Stimulated activated CD4-positive, alpha-beta T cell treated with anti-CD3 and anti-CD28 coated beads, TNF-alpha, amount 100 ng/mL, for 1 hour (primary cell): Measurements from ENCODE around the gene PSMA8.
"Not testable (repeated sequence)": the region's sequence is repeated elsewhere in the genome, so short reads cannot be mapped to it uniquely, and the experiment has no call there.

Source experiments
- DNase-seq, 3 donors: peaks; one replicate each; pipeline ENCODE4 v3.0.0-alpha.2; 2020; ENCODE audit warnings: low read depth in 3 of 3, low spot score in 1 of 3

PSMA8 gene

DNA sequence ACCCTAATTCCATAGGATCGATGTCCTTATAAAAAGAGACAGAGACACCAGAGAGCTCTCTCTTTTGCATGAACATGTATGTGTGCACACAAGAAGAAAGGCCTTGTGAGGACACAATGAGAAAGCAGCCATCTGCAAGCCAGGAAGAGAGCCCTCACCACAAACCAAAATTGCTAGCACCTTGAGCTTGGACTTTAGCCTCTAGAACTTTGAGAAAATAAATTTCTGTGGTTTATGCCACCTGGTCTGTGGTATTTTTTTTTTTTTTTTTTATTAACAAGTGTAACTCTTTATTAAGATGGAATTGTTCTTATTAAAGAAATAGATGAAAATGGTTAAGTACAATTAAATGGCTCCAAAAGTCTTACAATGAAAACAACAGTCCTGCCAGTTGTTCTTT lies 33.9 kb downstream of the PSMA8 start:
- DNase-seq: not testable (repeated sequence)

GRCh38 chr18:26175481-26175880 lies 41.8 kb downstream of the PSMA8 start:
- DNase-seq: no peak

DNA sequence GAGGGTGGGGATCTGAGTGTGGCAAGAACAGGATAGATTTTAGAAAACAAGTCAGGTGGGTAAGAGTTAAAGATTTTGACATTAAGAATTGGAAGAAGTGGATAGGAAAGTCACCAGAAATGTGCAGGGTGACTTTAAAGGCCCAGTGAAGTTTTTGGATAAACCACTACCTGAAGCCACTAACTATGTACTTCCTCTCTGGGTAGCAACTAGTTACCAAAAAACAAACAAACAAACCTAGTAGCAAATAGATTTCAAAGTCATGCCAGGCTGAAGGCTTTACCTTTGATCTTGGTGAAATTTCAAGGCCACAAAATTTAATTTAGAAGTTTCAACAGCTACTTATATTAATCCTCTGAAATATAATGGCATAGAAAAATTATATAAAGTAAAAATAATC lies 42.5 kb downstream of the PSMA8 start:
- no peak for DNase-seq

DNA sequence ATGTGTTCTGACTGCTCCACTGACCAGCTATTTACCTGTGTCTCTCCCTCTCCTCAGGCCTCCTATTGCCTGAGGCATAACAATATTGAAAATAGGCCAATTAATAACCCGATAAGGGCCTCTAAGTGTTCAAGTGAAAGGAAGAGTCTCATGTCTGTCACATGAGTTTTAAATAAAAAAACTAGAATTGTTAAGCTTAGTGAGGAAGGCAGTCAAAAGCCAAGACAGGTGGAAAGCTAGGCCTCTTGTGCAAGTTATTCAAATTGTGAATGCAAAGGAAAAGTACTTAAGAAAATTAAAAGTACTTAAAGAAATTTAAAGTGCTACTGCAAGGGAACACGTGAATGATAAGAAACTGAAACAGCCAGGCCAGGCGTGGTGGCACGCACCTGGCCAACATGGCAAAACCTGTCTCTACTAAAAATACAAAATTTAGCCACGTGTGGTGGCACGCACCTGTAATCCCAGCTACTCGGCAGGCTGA lies 47.7 kb downstream of the PSMA8 start:
- no peak for DNase-seq

GRCh38 chr18:26183395-26184112 lies 49.9 kb downstream of the PSMA8 start:
- no peak for DNase-seq

DNA sequence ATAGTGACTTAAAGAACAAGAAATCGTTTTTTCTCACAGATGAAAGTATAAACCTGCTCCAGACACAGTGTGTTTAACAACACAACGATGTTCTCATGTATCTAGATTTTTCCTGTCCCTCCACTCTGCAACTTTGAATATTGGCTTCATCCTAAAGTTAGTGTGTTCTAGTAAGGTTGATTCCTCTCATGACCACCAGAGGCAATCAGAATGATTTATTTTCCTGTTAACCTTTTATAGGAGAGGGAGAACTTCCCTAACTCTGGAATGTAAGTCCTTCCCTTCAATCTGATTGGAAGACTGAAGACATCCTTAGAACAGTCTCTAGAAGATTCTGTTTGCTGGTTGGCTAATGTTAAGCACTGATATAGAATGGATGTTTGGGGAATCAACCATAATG lies 51.6 kb downstream of the PSMA8 start:
- no peak for DNase-seq

GRCh38 chr18:26190506-26190905 lies 56.8 kb downstream of the PSMA8 start:
- DNase-seq: peak in 1 of 3 donors; percentile 13

DNA sequence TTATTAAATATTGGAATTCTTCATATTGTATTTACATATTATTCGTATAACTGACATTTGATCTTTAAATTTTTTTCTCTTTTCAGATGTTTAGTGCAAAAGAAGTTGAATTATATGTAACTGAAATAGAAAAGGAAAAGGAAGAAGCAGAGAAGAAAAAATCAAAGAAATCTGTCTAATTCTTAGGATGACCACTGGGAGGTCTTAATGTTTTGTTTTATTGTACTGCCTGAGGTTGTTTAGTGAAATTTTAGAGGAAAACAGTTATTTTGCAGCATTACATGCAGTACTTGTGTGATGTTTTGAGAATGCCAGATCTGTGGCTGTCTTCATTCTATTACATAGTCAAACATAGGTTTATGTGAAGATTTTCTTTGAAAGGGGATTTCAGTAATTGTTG lies 58.6 kb downstream of the PSMA8 start:
- DNase-seq: no peak

DNA sequence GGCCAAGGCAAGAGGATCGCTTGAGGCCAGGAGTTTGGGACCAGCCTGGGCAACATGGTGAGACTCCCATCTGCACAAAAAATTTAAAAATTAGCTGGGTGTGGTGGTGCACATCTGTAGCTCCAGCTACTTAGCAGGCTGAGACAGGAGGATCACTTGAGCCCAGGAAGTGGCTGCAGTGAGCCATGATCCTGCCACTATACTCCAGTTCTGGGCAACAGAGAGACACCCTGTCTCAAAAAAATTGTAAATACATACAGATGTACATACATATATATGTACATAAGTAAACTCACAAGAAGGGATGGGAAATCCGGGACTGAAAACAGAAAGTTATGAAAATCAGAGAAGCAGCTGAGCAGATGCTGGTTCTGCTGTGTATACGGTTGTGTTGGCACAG lies 62.9 kb downstream of the PSMA8 start:
- no peak for DNase-seq

DNA sequence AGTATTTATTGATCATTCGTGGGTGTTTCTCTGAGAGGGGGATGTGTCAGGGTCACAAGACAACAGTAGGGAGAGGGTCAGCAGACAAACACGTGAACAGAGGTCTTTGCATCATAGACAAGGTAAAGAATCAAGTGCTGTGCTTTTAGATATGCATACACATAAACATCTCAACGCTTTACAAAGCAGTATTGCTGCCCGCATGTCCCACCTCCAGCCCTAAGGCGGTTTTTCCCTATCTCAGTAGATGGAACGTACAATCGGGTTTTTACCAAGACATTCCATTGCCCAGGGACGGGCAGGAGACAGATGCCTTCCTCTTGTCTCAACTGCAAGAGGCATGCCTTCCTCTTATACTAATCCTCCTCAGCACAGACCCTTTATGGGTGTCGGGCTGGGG lies 68.3 kb downstream of the PSMA8 start:
- DNase-seq: not testable (repeated sequence)

DNA sequence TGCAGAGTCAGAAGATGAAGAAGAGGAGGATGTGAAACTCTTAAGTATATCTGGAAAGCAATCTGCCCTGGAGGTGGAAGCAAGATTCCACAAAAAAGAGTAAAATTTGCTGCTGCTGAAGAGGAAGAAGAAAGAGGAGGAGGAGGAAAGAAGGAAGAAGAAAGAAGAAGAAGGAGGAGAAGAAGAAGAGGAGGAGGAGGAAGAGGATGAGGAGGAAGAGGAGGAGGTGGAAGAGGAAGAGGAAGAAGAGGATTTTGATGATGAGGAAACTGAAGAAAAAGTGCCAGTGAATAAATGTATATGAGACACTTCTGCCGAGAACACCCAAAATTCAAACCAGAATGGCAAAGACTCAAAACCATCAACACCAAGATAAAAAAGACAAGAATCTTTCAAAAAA lies 71.6 kb downstream of the PSMA8 start:
- no peak for DNase-seq

DNA sequence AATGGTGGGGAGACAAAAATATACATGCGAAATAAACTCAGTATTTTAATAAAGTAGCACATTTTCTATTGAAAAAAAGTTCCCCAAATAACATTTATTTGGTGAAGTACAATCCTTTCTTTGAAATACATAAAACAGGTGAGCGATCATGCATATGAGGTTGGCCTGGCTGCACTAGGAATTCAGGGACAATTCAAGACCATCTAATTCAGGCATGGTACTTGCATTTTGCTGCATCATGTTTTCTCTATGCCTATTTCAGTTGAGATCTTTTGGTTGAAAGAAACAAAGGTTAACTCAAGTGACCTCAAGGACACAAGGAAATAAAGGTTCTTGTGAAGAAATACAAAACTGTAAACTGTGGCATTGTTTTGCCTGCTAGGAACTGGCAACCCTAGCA lies 72.8 kb downstream of the PSMA8 start:
- DNase-seq: no peak

GRCh38 chr18:26207937-26208336 lies 74.3 kb downstream of the PSMA8 start:
- DNase-seq: no peak

DNA sequence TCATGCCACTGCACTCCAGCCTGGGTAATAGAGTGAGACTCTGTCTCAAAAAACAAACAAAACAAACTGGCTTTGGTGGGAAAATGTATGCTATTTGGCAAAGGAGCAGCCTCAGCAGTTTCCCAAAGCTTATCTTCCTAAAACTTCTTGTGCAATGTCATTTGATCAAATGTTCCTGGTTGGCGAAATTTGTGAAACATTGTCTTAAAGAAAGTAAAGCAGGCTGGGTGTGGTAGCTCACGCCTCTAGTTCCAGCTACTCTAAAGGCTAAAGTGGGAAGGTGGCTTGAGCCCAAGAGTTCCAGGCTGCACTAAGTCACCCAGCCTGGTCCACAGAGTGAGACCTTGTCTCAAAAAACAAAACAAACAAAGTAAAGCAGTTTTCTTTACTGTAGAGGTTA lies 75.3 kb downstream of the PSMA8 start:
- DNase-seq: no peak

DNA sequence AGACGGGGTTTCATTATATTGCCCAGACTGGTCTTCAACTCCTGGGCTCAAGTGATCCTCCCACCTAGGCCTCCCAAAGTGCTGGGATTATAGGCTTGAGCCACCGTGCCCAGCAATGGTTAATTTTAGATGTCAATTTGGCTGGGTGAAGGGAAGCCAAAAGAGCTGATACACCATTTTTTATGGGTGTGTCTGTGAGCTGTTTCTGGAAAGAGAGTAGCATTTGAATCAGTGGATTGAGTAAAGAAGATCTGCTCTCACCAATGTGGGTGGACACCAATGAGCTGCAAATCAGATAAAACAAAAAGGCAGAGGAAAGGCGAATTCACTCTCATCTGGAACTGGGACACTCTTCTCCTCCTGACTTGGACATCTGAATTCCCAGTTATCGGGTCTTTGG lies 76.5 kb downstream of the PSMA8 start:
- DNase-seq: no peak

GRCh38 chr18:26215247-26215970 lies 81.7 kb downstream of the PSMA8 start:
- peak in 1 of 3 donors; percentile 16 for DNase-seq

DNA sequence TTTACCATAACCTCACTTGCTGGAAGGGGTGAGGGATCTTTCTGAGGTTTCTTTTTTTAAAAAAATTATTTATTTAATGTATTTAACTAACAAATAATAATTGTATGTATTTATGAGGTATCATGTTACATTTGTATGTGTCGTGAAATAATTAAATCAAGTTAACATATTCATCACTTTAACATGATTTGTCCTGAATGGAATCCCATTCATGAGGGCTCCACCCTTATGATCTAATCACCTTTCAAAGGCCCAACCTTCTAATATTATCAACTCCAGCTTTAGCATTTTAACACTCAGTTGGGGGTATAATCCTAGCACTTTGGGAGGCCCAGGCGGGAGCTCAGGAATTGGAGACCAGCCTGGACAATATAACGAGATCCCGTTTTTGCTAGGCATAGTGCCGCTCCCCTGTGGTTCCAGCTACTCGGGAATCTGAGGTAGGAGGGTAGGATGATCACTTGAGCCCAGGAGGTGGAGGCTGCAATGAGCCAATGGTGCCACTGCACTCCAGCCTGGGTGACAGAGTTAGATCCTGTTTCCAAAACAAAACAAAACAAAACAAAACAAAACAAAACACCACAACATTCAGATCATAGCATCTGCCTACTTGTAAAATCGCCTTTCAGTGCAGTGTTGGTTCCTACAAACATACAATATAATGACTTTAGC lies 91.5 kb downstream of the PSMA8 start:
- DNase-seq: no peak

DNA sequence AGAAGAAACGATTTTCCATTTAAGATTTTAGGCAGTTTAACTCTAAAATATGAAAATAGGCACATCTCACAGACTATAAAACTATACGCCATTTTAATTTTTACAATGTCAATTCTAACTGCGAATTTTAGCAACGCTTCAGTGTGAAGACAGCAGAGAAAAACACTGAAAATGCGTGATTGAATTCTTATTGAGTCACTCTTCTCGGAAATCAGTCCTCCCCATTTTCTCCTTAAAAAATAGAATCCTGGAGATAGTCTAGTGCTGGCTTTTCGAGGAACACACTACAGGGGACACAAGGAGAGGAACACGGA lies 92.2 kb downstream of the PSMA8 start:
- no peak for DNase-seq

- DNase-seq: peak; percentile 77 to 94 (median 88)
These were observed 92.8 kb downstream of the PSMA8 start, which contains the start of gene TAF4B for GRCh38 chr18:26226229-26227050. TSS of gene TAF4B (plus strand) at chr18:26226445. CDS start at chr18:26226934, 489 bp downstream.

DNA sequence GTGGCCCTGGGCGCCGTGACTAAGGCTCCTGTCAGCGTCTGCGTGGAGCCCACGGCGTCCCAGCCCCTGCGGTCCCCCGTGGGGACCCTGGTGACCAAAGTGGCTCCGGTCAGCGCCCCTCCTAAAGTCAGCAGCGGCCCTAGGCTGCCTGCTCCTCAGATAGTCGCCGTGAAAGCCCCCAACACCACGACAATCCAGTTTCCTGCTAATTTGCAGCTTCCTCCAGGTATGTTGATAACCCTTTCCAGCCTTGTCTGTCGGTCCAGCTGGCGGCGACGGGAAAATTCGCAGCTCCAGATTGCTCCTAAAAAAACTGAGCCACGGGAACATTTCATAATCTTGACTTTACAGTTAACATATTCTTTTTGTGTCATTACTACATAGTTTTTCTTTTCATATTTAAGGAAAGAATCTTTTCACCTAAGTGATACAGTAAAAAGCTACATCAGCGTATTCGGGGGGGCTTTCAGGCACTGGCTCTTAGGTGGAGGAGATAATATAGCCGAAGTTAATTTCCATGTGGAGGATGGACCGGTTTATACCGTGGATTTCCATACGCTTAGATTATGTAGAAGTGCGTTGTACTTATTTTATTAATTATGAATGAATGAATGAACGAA lies 93.5 kb downstream of the PSMA8 start:
- DNase-seq: no peak
